Measurements from ENCODE around the gene RAD51B. TPM values are rescaled to one million over a fixed set of nuclear protein-coding genes. Genes with fewer than 3 reads are reported as not detected.
"Not testable (repeated sequence)": the region's sequence is repeated elsewhere in the genome, so short reads cannot be mapped to it uniquely, and the experiment has no call there.

The RAD51B gene
- total and polyA plus RNA-seq, 2 experiments from 2014 or later = 10.1 to 18.0 TPM

GRCh38 chr14:67815573-67816225 lies 3.9 kb upstream of the RAD51B start:
- no peaks in the 10 kb centered on the region for H3K9me3 ChIP-seq (ENCODE audit: low read depth)
- no peaks in the 10 kb centered on the region for H3K27me3 ChIP-seq
- peaks cover 12% of the 10 kb centered on the region for H3K4me1 ChIP-seq (ENCODE audit: insufficient read depth)
- H3K9me2 ChIP-seq (replicated peaks; ENCODE audit: insufficient read depth) = no peaks in the 10 kb centered on the region
- H3K79me2 ChIP-seq = peaks cover 34% of the 10 kb centered on the region
- peak; percentile 46 for DNase-seq (ENCODE audit: low spot score)
- no peaks in the 10 kb centered on the region for H4K20me1 ChIP-seq (ENCODE audit: insufficient read depth, poor library complexity, severe bottlenecking)
- peak overlapping the region; percentile 75 for H3K27ac ChIP-seq
- peak overlapping the region; percentile 91 for H3K4me2 ChIP-seq
- H2AFZ ChIP-seq = peak overlapping the region; percentile 64
- 5% methylated on average over 14 of the region's 14 CpGs for WGBS (ENCODE audit: low lambda C conversion rate, missing lambda C conversion rate)
- no peaks in the 10 kb centered on the region for H3K36me3 ChIP-seq (replicated peaks; ENCODE audit: insufficient read depth, low read depth)
- TF ChIP-seq CTCF (IDR thresholded peaks at IDR 0.05; ENCODE audit: poor library complexity) = no peak
- TF ChIP-seq EZH2phosphoT487 (IDR thresholded peaks at IDR 0.05; ENCODE audit: low read depth, severe bottlenecking, unreplicated experiment) = no peak
- TF ChIP-seq EZH2 (IDR thresholded peaks at IDR 0.05; ENCODE audit: borderline replicate concordance) = no peak
- H3K4me3 ChIP-seq = peak overlapping the region; percentile 78

GRCh38 chr14:67816326-67817002 lies 3.1 kb upstream of the RAD51B start, which contains the start of gene ZFYVE26:
TSS of gene ZFYVE26 (minus strand) at chr14:67816590. CDS start at chr14:67815963, 627 bp downstream.
- Histone ChIP-seq H3K36me3 (replicated peaks; ENCODE audit: insufficient read depth, low read depth) (no peaks in the 10 kb centered on the region), H3K79me2 (peaks cover 30% of the 10 kb centered on the region), H3K4me3 (peak within 1 kb of the TSS; percentile 78), H2AFZ (peak within 1 kb of the TSS; percentile 72), H3K27me3 (no peaks in the 10 kb centered on the region), H3K9me3 (ENCODE audit: low read depth) (no peaks in the 10 kb centered on the region), H3K27ac (peak within 1 kb of the TSS; percentile 97), H3K4me1 (ENCODE audit: insufficient read depth) (peaks cover 12% of the 10 kb centered on the region), H4K20me1 (ENCODE audit: insufficient read depth, poor library complexity, severe bottlenecking) (no peaks in the 10 kb centered on the region), H3K4me2 (peak within 1 kb of the TSS; percentile 91), H3K9me2 (replicated peaks; ENCODE audit: insufficient read depth) (no peaks in the 10 kb centered on the region)
- TF ChIP-seq EZH2 (IDR thresholded peaks at IDR 0.05; ENCODE audit: borderline replicate concordance) = no peak
- TF ChIP-seq EZH2phosphoT487 (IDR thresholded peaks at IDR 0.05; ENCODE audit: low read depth, severe bottlenecking, unreplicated experiment) = no peak
- WGBS (ENCODE audit: low lambda C conversion rate, missing lambda C conversion rate) = under 1% methylated on average over 26 of the region's 26 CpGs
- DNase-seq (ENCODE audit: low spot score) = peak; percentile 98

GRCh38 chr14:67817750-67818438 lies 1.7 kb upstream of the RAD51B start:
- peaks cover 24% of the 10 kb centered on the region for H3K79me2 ChIP-seq
- peak overlapping the region; percentile 97 for H3K27ac ChIP-seq
- DNase-seq (ENCODE audit: low spot score) = no peak
- no peaks in the 10 kb centered on the region for H3K36me3 ChIP-seq (replicated peaks; ENCODE audit: insufficient read depth, low read depth)
- H3K9me3 ChIP-seq (ENCODE audit: low read depth) = no peaks in the 10 kb centered on the region
- no peaks in the 10 kb centered on the region for H3K9me2 ChIP-seq (replicated peaks; ENCODE audit: insufficient read depth)
- peaks cover 12% of the 10 kb centered on the region for H3K4me1 ChIP-seq (ENCODE audit: insufficient read depth)
- no peak overlapping the region for H3K4me2 ChIP-seq
- H3K4me3 ChIP-seq = no peak overlapping the region
- no peak overlapping the region for H2AFZ ChIP-seq
- 93% methylated on average over 14 of the region's 14 CpGs for WGBS (ENCODE audit: low lambda C conversion rate, missing lambda C conversion rate)
- TF ChIP-seq EZH2phosphoT487 (IDR thresholded peaks at IDR 0.05; ENCODE audit: low read depth, severe bottlenecking, unreplicated experiment) = no peak
- TF ChIP-seq CTCF (IDR thresholded peaks at IDR 0.05; ENCODE audit: poor library complexity) = no peak
- no peak for TF ChIP-seq EZH2 (IDR thresholded peaks at IDR 0.05; ENCODE audit: borderline replicate concordance)
- no peaks in the 10 kb centered on the region for H4K20me1 ChIP-seq (ENCODE audit: insufficient read depth, poor library complexity, severe bottlenecking)
- H3K27me3 ChIP-seq = no peaks in the 10 kb centered on the region

GRCh38 chr14:67818476-67818875 lies 1.1 kb upstream of the RAD51B start:
- not testable (repeated sequence) for H3K27me3 ChIP-seq; H3K9me3 ChIP-seq (ENCODE audit: low read depth); H4K20me1 ChIP-seq (ENCODE audit: insufficient read depth, poor library complexity, severe bottlenecking); H3K36me3 ChIP-seq (replicated peaks; ENCODE audit: insufficient read depth, low read depth); H3K4me2 ChIP-seq; H2AFZ ChIP-seq; DNase-seq (ENCODE audit: low spot score); H3K4me3 ChIP-seq; H3K9me2 ChIP-seq (replicated peaks; ENCODE audit: insufficient read depth); H3K27ac ChIP-seq
- peaks cover 12% of the 10 kb centered on the region for H3K4me1 ChIP-seq (ENCODE audit: insufficient read depth)
- peaks cover 24% of the 10 kb centered on the region for H3K79me2 ChIP-seq
- 93% methylated on average over 6 of the region's 6 CpGs for WGBS (ENCODE audit: low lambda C conversion rate, missing lambda C conversion rate)

All from hepatocyte (in vitro differentiated cells).